ENCODE data around the gene STRN4.

DNA sequence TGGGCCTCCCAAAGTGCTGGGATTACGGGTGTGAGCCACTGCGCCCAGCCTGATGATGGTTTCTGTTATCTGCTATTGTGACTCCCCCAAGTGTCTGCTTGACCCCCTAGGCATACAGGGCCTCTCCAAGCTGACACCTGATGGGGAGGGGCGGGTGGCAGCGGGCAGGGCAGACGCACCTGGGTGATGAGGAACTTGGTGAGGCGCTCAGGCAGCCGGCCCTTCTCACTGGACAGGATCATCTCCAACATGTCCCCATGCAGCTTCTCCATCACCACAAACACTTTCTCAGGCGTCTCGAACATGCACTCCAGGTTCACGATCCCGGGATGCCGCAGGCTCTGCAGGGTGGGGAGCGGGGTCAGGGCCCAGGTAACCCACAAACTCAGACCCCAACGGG, 56.9 kb downstream of the STRN4 start:
- TF ChIP-seq, protein P1, sequence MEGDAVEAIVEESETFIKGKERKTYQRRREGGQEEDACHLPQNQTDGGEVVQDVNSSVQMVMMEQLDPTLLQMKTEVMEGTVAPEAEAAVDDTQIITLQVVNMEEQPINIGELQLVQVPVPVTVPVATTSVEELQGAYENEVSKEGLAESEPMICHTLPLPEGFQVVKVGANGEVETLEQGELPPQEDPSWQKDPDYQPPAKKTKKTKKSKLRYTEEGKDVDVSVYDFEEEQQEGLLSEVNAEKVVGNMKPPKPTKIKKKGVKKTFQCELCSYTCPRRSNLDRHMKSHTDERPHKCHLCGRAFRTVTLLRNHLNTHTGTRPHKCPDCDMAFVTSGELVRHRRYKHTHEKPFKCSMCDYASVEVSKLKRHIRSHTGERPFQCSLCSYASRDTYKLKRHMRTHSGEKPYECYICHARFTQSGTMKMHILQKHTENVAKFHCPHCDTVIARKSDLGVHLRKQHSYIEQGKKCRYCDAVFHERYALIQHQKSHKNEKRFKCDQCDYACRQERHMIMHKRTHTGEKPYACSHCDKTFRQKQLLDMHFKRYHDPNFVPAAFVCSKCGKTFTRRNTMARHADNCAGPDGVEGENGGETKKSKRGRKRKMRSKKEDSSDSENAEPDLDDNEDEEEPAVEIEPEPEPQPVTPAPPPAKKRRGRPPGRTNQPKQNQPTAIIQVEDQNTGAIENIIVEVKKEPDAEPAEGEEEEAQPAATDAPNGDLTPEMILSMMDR (IDR thresholded peaks at IDR 0.05; ENCODE audit: low read depth, low read length, missing input control) = no peak
- TF ChIP-seq, protein P2, sequence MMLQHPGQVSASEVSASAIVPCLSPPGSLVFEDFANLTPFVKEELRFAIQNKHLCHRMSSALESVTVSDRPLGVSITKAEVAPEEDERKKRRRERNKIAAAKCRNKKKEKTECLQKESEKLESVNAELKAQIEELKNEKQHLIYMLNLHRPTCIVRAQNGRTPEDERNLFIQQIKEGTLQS (IDR thresholded peaks at IDR 0.05) = no peak
- TF ChIP-seq, protein P3, sequence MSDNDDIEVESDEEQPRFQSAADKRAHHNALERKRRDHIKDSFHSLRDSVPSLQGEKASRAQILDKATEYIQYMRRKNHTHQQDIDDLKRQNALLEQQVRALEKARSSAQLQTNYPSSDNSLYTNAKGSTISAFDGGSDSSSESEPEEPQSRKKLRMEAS (IDR thresholded peaks at IDR 0.05) = no peak
- TF ChIP-seq, protein P4, sequence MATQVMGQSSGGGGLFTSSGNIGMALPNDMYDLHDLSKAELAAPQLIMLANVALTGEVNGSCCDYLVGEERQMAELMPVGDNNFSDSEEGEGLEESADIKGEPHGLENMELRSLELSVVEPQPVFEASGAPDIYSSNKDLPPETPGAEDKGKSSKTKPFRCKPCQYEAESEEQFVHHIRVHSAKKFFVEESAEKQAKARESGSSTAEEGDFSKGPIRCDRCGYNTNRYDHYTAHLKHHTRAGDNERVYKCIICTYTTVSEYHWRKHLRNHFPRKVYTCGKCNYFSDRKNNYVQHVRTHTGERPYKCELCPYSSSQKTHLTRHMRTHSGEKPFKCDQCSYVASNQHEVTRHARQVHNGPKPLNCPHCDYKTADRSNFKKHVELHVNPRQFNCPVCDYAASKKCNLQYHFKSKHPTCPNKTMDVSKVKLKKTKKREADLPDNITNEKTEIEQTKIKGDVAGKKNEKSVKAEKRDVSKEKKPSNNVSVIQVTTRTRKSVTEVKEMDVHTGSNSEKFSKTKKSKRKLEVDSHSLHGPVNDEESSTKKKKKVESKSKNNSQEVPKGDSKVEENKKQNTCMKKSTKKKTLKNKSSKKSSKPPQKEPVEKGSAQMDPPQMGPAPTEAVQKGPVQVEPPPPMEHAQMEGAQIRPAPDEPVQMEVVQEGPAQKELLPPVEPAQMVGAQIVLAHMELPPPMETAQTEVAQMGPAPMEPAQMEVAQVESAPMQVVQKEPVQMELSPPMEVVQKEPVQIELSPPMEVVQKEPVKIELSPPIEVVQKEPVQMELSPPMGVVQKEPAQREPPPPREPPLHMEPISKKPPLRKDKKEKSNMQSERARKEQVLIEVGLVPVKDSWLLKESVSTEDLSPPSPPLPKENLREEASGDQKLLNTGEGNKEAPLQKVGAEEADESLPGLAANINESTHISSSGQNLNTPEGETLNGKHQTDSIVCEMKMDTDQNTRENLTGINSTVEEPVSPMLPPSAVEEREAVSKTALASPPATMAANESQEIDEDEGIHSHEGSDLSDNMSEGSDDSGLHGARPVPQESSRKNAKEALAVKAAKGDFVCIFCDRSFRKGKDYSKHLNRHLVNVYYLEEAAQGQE (IDR thresholded peaks at IDR 0.05) = no peak
- TF ChIP-seq TAF1 (conservative IDR thresholded peaks at IDR 0.05) = no peak
- TF ChIP-seq RAD21 (IDR thresholded peaks at IDR 0.05) = no peak

Measured in liver (tissue), 3 donors.